ENCODE data around the gene FKRP.

Gene FKRP

GRCh38 chr19:46698395-46699321 lies 47.2 kb upstream of the FKRP start:
- no peaks in the 10 kb centered on the region for H3K27me3 ChIP-seq (ENCODE audit: control insufficient read depth, low read length)
- H3K9me2 ChIP-seq (replicated peaks; ENCODE audit: control insufficient read depth, low read length) = no peaks in the 10 kb centered on the region
- H3K4me1 ChIP-seq (ENCODE audit: control insufficient read depth, low read length) = no peaks in the 10 kb centered on the region
- H3K36me3 ChIP-seq (ENCODE audit: control insufficient read depth, low read length) = peaks cover 85% of the 10 kb centered on the region
- TF ChIP-seq CTCF (IDR thresholded peaks at IDR 0.05; ENCODE audit: low read depth, low read length, poor library complexity, severe bottlenecking) = no peak
- TF ChIP-seq EZH2phosphoT487 (IDR thresholded peaks at IDR 0.05; ENCODE audit: borderline replicate concordance, low read length) = no peak
- H3K27ac ChIP-seq (ENCODE audit: low read depth, low read length) = no peak overlapping the region
- H3K4me3 ChIP-seq (ENCODE audit: low read length) = no peak overlapping the region
- no peaks in the 10 kb centered on the region for H3F3A ChIP-seq (ENCODE audit: control insufficient read depth, insufficient read depth)
- H4K20me1 ChIP-seq (ENCODE audit: control insufficient read depth, insufficient read depth, low read depth, low read length) = no peaks in the 10 kb centered on the region
- no peaks in the 10 kb centered on the region for H3K9me3 ChIP-seq (ENCODE audit: control insufficient read depth, insufficient read depth, low read length)
- H3K4me2 ChIP-seq (ENCODE audit: low read length) = no peak overlapping the region
- no peaks in the 10 kb centered on the region for H3K79me2 ChIP-seq (ENCODE audit: control insufficient read depth, low read length)

GRCh38 chr19:46700704-46701103 lies 45.2 kb upstream of the FKRP start:
- H3K27ac ChIP-seq (ENCODE audit: low read depth, low read length) = no peak overlapping the region
- H4K20me1 ChIP-seq (ENCODE audit: control insufficient read depth, insufficient read depth, low read depth, low read length) = peaks cover 4% of the 10 kb centered on the region; the same call in 1 of the 2 replicates
- no peaks in the 10 kb centered on the region for H3K27me3 ChIP-seq (ENCODE audit: control insufficient read depth, low read length)
- peaks cover 6% of the 10 kb centered on the region; the same call in 1 of the 2 replicates for H3K4me1 ChIP-seq (ENCODE audit: control insufficient read depth, low read length)
- TF ChIP-seq CTCF (IDR thresholded peaks at IDR 0.05; ENCODE audit: low read depth, low read length, poor library complexity, severe bottlenecking) (no peak), EZH2phosphoT487 (IDR thresholded peaks at IDR 0.05; ENCODE audit: borderline replicate concordance, low read length) (no peak)
- H3K4me3 ChIP-seq (ENCODE audit: low read length) = no peak overlapping the region
- peaks cover 5% of the 10 kb centered on the region; the same call in 1 of the 2 replicates for H3K79me2 ChIP-seq (ENCODE audit: control insufficient read depth, low read length)
- H3K9me3 ChIP-seq (ENCODE audit: control insufficient read depth, insufficient read depth, low read length) = no peaks in the 10 kb centered on the region
- H3K9me2 ChIP-seq (replicated peaks; ENCODE audit: control insufficient read depth, low read length) = no peaks in the 10 kb centered on the region
- H3K4me2 ChIP-seq (ENCODE audit: low read length) = no peak overlapping the region
- H3K36me3 ChIP-seq (ENCODE audit: control insufficient read depth, low read length) = peaks cover 74% of the 10 kb centered on the region
- no peaks in the 10 kb centered on the region for H3F3A ChIP-seq (ENCODE audit: control insufficient read depth, insufficient read depth)

- Histone ChIP-seq H3K4me3 (ENCODE audit: low read length) (no peak overlapping the region), H3K27ac (ENCODE audit: low read depth, low read length) (no peak overlapping the region), H3K4me2 (ENCODE audit: low read length) (no peak overlapping the region), H3K9me2 (replicated peaks; ENCODE audit: control insufficient read depth, low read length) (no peaks in the 10 kb centered on the region), H3K9me3 (ENCODE audit: control insufficient read depth, insufficient read depth, low read length) (no peaks in the 10 kb centered on the region), H3K4me1 (ENCODE audit: control insufficient read depth, low read length) (peaks cover 6% of the 10 kb centered on the region; the same call in 1 of the 2 replicates), H3F3A (ENCODE audit: control insufficient read depth, insufficient read depth) (0 out of 2 replicates have a peak, but pooled peaks cover 5% of the 10 kb centered on the region), H3K79me2 (ENCODE audit: control insufficient read depth, low read length) (peaks cover 5% of the 10 kb centered on the region; the same call in 1 of the 2 replicates), H4K20me1 (ENCODE audit: control insufficient read depth, insufficient read depth, low read depth, low read length) (peaks cover 4% of the 10 kb centered on the region; the same call in 1 of the 2 replicates), H3K36me3 (ENCODE audit: control insufficient read depth, low read length) (peaks cover 66% of the 10 kb centered on the region), H3K27me3 (ENCODE audit: control insufficient read depth, low read length) (no peaks in the 10 kb centered on the region)
- no peak for TF ChIP-seq EZH2phosphoT487 (IDR thresholded peaks at IDR 0.05; ENCODE audit: borderline replicate concordance, low read length)
- TF ChIP-seq CTCF (IDR thresholded peaks at IDR 0.05; ENCODE audit: low read depth, low read length, poor library complexity, severe bottlenecking) = peak; percentile 96
These were observed 41.3 kb upstream of the FKRP start for GRCh38 chr19:46704379-46705076.
